GM19238 (cell line): ENCODE data around the gene KANSL3.

Experiments
- DNase-seq: peaks from one replicate; pipeline ENCODE4 v3.0.0; 2011; ENCODE audit warnings: low spot score; ENCODE audit not compliant: insufficient read length

The KANSL3 gene

GRCh38 chr2:96608469-96609455, 29.4 kb downstream of the KANSL3 start:
- DNase-seq: no peak

- no peak for DNase-seq
These were observed 34.0 kb downstream of the KANSL3 start for GRCh38 chr2:96604104-96604503.

- no peak for DNase-seq
These were observed 35.7 kb downstream of the KANSL3 start for GRCh38 chr2:96602330-96602823.

GRCh38 chr2:96601382-96602292, 36.5 kb downstream of the KANSL3 start:
- DNase-seq: no peak

- no peak for DNase-seq
These were observed 38.2 kb downstream of the KANSL3 start for GRCh38 chr2:96599941-96600340.

GRCh38 chr2:96596596-96596995, 41.5 kb downstream of the KANSL3 start:
- no peak for DNase-seq

GRCh38 chr2:96594691-96595152, 43.4 kb downstream of the KANSL3 start:
- DNase-seq: no peak

GRCh38 chr2:96594282-96594681, 43.8 kb downstream of the KANSL3 start:
- DNase-seq: no peak

GRCh38 chr2:96591494-96591893, 46.6 kb downstream of the KANSL3 start:
- DNase-seq: no peak

GRCh38 chr2:96591054-96591453, 47.1 kb downstream of the KANSL3 start:
- no peak for DNase-seq

GRCh38 chr2:96587843-96588242, 50.3 kb downstream of the KANSL3 start:
- DNase-seq: no peak

- DNase-seq: no peak
These were observed 54.1 kb downstream of the KANSL3 start for GRCh38 chr2:96584017-96584416.

- no peak for DNase-seq
These were observed 57.3 kb downstream of the KANSL3 start for GRCh38 chr2:96580771-96581170.

GRCh38 chr2:96579422-96579821, 58.7 kb downstream of the KANSL3 start:
- DNase-seq: no peak

- DNase-seq: no peak
These were observed 59.4 kb downstream of the KANSL3 start for GRCh38 chr2:96578731-96579130.

- DNase-seq: no peak
These were observed 60.6 kb downstream of the KANSL3 start for GRCh38 chr2:96577501-96577900.

GRCh38 chr2:96575785-96576456, 62.2 kb downstream of the KANSL3 start:
- DNase-seq: no peak

GRCh38 chr2:96574364-96574763, 63.7 kb downstream of the KANSL3 start:
- no peak for DNase-seq

- DNase-seq: no peak
These were observed 70.0 kb downstream of the KANSL3 start for GRCh38 chr2:96568094-96568493.

GRCh38 chr2:96565111-96565510, 73.0 kb downstream of the KANSL3 start:
- DNase-seq: no peak

- DNase-seq: no peak
These were observed 73.5 kb downstream of the KANSL3 start for GRCh38 chr2:96564563-96564962.
